NT2/D1 (cell line): ENCODE results near the gene TMPRSS15.

Experiments
- SUZ12 ChIP-seq: IDR thresholded peaks from 2 replicates; pipeline ENCODE4 v1.6.1; 2011; ENCODE audit not compliant: insufficient read length, insufficient read depth; ENCODE audit errors: extremely low read depth
- YY1 ChIP-seq: IDR thresholded peaks from 2 replicates; pipeline ENCODE4 v1.6.1; 2011; ENCODE audit not compliant: insufficient read length, insufficient read depth
- ZNF274 ChIP-seq: IDR thresholded peaks from 2 replicates; pipeline ENCODE4 v1.6.1; 2011; ENCODE audit warnings: mild to moderate bottlenecking, low read depth, low read length

GRCh38 chr21:18285379-18285778, 118.2 kb downstream of the TMPRSS15 start:
- TF ChIP-seq SUZ12: no peak
- no peak for TF ChIP-seq YY1
- TF ChIP-seq ZNF274: no peak
